Iris pigment epithelial cell (primary cell): ENCODE results near the gene HOXC10.

Experiments used
- DNase-seq: peaks from one replicate; pipeline ENCODE4 v3.0.0-alpha.2; 2011; ENCODE audit warnings: low read depth

The HOXC10 gene

DNA sequence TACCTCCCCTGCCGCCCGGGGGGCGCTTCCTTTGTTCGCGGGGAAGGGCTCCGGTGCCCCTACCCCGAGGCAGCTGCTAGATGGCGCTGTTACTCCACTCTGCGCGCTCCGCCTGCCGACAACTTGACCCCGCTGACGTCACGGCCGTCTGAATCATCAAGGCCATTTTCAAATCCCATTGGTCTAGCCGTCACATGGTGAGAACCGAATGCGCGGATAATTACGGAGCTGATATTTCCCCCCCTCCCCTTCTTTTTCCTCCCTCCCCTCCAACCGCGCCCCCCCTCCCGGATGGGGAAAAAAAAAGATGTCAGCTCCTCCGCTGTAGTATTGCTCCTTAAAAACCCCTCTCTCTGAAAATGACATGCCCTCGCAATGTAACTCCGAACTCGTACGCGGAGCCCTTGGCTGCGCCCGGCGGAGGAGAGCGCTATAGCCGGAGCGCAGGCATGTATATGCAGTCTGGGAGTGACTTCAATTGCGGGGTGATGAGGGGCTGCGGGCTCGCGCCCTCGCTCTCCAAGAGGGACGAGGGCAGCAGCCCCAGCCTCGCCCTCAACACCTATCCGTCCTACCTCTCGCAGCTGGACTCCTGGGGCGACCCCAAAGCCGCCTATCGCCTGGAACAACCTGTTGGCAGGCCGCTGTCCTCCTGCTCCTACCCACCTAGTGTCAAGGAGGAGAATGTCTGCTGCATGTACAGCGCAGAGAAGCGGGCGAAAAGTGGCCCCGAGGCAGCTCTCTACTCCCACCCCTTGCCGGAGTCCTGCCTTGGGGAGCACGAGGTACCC is at the start of gene HOXC10:
HOXC10 (plus strand) TSS at position 246 of the 791 bp plus-strand sequence; CDS start at position 360, 114 bp downstream.
- DNase-seq: peak; percentile 56

DNA sequence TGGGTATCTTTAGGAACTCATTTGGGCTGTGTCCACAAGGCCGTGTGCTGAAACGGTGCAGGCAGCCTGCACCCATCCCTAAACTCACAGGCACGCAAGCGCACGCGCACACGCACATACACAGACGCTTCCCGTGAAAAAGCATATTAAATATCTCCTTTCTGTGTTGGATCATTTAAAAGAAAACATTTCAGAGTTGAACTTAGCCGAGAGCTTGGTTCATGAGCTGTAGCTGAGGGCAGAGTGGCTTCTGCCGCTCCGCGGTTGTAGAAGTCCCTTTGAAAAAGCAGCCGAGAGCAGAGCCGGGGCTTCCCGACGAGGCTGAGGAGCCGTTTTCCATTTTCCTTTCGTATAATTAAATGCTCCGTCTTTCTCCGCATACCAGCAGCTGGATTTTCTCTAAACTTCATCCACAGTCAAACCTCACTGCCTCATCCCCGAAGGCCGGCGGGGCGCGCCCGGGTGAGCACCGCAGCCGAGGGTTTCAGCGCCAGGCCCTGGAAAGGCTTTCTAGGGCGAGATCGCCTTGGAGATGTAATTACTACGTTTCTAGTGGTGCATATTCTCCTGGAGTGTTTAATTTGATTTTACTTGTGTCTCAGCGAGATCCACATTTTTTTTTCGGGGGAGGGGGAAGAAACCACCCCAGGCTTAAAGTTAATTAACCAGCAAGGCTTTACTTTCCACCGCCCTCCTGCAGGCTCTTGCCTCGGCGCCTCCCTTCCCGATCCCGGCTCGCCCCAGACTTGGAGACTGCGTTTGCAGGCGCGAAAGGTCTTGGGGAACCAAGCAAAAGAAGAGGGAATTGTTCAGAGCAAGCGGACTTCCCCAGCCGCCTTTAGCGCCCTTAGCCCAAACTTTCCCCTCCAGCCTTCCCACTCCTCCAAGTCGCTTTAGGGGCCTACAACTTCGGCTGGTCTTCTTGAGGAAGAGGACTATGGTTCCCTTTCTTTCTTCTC is 49.3 kb upstream of the HOXC10 start:
- DNase-seq: no peak

DNA sequence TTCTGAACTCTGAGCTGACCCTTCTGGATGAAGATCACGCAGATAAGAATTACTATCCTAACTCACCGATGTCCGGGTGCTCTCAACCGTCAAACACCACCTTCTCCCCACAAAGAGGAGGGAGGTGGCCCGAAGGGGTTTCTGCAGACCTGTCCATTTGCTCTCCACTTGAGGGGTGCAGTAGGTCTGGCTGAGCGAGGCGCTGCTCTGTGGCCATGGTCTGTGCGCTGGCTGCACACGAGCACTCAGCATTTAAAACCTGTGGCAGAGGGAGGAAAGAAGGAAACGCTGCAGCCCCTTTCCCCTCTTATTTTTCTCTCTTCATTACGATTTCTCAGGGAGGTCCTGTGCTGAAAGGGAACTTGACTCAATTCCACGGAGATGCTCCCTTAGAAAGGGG is 47.8 kb upstream of the HOXC10 start:
- no peak for DNase-seq

DNA sequence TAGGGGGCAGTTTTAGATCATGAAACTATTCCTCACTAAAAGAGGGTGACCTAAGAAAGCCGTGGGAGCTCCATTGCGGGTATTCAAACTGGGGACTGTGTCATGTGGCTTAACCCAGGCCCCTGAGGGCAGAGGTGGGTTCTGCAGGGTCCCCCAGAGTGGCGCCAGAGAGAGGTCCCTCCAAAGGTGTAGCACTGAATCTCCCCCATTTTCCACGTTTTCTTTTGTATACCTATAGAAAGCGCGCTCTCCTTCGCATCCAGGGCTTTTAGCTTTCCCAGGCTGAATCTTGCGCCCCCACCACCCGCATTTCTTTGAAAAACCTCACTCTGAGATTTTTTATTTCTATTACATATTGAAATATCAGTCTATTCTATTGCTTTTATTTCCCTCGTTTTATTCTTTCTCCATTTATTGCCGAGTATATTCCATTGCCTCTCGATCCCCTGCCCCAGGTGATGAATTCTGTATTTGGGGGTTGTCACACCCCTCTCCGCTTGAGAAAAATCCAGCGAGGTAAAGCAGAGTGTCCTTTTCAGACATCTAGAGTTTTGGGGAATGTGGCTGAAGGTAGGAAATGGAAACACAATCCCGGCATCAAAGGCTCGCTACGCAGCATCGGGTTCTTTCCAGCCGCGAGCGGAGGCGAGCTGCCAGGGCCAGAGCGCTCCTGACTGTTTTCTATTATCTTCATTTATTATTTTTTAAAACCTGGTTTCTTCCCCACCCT is 47.2 kb upstream of the HOXC10 start:
- DNase-seq: no peak

DNA sequence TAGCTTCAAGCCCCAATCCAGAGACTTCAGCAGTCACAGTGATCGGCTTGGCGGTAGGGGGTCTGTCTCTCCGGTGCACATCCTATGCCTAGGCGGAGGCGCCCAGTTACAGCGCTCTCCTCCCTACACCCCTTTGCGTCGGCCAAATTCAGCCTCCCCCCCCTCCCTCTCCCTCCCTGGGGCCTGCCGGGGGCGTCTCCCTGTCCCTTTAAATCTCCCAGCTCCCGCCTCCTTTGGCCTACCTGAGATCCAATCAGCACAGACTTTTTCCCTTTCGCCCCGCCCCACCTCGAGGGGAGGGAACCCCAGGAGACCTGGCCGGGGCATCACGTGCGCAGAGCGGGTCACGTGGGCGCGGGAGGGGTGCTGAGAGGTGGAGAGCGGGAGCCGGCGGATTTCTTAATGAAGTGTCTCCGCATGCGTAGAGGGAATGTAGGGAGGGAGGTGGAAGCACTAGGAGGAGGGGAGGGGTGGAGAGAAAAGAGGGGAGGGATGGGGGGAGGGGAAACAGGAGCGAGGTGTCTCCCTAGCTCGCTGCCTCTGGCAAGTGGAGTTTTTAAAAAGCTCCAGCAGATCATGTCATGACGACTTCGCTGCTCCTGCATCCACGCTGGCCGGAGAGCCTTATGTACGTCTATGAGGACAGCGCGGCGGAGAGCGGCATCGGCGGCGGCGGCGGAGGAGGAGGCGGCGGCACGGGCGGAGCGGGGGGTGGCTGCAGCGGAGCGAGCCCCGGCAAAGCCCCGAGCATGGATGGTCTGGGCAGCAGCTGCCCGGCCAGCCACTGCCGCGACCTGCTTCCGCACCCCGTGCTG is 46.4 kb upstream of the HOXC10 start, which contains the start of gene HOXC13:
HOXC13 (plus strand) TSS at position 506 of the 815 bp plus-strand sequence; CDS start at position 582, 76 bp downstream.
- DNase-seq: no peak

DNA sequence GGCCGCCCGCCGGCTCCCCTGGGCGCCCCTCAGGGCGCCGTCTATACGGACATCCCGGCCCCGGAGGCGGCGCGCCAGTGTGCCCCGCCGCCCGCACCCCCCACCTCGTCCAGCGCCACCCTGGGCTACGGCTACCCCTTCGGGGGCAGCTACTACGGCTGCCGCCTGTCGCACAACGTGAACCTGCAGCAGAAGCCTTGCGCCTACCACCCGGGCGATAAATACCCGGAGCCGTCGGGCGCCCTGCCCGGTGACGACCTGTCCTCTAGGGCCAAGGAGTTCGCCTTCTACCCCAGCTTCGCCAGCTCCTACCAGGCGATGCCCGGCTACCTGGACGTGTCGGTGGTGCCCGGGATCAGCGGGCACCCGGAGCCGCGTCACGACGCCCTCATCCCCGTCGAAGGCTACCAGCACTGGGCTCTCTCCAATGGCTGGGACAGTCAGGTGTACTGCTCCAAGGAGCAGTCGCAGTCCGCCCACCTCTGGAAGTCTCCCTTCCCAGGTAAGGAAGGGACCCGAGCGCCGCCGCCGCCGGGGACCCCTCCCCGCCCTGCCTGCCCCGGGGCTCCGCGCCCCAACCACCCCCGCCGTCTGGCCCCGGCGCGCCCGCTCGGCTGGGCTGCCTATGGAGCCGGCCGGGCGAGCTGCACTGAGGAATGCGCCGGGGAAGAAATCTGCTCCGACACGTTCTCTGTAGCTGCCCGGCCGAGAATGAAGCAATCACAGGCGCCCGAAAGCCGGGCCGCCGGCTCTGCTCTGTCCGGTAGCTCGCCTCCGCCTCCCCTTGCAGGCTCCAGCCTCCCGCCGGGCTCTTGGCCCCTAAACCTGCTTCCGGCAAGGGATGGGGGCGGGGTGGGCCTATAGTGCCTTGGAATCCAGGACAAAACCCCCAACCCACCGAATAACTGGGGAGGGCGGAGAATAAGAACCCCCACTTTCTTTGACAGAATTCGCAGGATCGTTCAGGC is 45.5 kb upstream of the HOXC10 start:
- peak; percentile 47 for DNase-seq

DNA sequence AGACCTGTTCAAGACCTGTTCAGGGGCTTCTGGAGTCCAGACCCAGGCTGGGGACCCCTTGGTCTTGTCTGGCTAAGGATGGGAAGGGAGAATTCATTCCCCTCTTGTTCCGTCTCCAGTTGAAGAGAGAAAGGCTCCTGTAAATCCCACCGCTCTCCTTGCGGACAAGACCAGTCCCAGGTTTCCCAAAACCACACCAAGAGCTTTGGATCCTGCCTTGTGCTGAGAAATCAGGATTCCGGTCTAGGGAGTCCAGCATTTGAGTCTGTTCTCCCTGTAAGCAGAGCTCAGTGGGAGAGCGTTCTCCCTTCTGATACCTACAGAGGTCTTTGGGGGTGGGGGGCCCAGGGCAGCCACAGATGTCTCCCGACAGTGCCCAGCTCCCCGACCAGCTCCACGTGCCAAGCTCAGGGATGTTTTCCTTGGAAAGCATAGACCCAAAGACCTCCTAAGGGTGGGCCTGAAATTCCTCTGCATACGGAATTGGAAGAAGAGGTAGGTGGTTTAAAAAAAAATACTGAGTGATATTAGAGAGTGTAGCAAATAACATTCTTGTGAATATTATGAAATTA is 44.4 kb upstream of the HOXC10 start:
- no peak for DNase-seq

DNA sequence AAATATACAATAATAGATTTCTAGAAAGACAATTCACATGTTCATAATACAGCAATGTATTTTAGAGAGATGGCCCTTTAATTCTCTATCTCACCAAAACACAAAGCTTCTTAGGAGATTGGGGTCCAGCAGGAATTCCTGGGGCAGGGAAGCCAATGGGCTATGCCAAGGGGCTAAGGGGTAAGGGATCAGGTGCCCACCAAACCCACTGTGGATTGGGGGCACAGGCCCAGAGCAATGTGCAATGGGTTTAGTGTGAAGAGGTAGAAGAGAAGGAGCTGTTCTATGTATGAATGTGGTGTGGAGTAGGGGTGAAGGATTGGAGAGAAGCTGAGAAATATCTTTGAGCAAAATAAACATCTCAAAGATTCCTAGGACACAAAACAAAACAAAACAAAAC is 43.8 kb upstream of the HOXC10 start:
- no peak for DNase-seq

DNA sequence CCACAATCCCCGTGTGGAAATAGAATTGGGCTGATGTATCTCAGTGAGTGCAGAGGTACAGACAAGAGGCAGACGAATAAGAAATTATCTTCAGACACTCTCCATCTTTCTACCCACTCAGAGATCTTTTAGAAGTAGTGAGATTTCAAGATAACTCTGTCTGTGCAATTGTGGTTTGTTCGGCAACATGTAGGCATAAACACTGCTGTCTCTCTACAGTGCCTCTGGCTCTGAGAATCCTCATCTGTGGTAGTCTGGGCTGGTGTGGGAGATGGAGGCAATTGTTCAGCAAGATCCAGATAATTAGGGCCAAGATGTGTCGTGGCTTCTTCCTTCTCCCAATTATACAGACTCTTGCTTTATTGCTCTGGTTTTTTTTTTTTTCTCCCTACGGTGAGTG is 43.2 kb upstream of the HOXC10 start:
- DNase-seq: no peak

DNA sequence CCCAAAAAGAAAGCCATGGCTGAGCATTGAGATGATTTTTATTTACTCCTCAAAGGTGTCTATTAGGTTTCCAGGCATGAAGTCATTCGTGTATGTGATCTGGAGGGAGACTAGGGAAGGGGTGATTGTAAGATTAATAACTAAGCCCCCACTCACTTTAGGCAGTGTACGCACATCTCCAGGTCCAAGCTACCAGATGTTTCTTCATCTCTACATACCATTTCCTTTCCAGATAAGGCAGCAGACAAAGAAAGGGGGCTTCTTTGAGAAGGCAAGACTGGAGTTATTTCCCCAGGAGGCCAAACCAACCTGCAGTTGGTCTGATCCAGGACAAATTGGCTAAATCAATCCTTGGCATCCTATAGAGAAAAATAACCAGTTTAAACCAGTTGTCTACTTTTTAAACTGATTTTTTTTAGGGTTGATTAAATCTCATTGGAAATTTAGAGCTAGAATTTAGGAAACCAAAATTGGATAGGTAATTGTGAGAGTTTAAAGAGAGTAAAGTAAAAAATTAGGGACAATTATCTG is 42.4 kb upstream of the HOXC10 start:
- DNase-seq: no peak

DNA sequence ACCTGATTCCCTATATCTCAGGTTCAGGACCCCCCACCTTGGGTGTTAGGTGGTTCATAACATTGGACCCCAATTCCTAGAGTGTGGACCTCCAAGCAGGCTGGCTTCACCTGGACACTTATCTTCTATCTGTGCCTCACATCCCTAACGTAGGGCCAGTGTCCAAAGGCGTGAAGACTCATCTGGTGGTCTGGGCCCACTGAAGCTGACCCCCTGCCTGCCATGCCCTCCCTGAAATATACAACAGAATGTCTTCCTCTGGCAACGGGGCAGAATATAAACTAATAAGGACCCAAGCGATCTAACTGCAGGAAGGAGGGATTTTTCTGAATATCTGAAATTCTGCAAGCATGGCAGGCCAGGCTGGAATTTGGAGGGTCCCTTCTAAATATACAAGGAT is 40.7 kb upstream of the HOXC10 start:
- DNase-seq: no peak

DNA sequence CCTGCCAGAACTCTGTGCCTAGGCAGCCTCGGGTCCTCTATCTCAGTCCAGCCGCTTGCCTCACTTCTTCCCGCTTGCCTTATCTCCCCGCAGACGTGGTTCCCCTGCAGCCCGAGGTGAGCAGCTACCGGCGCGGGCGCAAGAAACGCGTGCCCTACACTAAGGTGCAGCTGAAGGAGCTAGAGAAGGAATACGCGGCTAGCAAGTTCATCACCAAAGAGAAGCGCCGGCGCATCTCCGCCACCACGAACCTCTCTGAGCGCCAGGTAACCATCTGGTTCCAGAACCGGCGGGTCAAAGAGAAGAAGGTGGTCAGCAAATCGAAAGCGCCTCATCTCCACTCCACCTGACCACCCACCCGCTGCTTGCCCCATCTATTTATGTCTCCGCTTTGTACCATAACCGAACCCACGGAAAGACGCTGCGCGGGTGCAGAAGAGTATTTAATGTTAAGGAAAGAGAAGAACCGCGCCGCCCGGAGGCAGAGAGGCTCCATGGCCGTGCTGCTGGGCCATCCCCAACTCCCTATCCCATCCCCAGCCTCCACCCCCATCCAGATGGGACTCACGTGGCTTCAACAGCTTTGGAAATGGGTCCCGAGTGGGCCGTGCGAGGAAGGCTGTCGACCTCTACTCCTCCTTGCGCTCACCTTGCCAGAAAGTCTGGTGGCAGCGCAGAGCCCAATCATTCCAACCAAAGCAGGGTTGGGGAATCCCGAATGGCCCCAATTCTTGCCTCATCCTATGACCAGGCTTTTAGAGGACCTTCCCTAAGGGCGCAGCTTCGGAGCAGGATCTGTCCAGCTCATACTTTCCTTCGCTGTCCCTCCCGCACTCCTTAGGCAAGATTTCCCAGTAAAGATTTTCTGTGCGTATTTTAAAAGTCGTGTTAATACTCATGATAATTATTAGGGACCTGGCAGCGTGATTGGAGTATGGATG is 39.8 kb upstream of the HOXC10 start:
- DNase-seq: no peak

DNA sequence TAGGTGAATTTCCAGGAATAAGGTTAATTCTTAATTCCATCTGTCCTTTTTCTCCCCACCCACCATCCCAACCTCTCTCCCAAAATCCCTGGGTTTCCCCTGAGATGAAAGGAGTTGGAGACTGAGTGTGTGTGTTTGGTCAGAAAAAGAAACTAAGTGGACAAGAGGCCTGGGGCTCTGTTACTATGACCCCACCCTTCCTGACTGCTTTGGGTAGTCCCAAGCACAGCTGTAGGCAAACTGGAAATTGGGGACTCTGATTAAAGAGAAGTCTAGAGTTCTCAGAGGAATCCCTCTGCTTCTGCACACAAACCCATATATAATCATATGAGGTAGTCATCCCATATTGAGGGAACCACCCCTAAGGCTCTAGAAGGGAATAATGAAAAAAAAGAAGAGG is 37.2 kb upstream of the HOXC10 start:
- no peak for DNase-seq

DNA sequence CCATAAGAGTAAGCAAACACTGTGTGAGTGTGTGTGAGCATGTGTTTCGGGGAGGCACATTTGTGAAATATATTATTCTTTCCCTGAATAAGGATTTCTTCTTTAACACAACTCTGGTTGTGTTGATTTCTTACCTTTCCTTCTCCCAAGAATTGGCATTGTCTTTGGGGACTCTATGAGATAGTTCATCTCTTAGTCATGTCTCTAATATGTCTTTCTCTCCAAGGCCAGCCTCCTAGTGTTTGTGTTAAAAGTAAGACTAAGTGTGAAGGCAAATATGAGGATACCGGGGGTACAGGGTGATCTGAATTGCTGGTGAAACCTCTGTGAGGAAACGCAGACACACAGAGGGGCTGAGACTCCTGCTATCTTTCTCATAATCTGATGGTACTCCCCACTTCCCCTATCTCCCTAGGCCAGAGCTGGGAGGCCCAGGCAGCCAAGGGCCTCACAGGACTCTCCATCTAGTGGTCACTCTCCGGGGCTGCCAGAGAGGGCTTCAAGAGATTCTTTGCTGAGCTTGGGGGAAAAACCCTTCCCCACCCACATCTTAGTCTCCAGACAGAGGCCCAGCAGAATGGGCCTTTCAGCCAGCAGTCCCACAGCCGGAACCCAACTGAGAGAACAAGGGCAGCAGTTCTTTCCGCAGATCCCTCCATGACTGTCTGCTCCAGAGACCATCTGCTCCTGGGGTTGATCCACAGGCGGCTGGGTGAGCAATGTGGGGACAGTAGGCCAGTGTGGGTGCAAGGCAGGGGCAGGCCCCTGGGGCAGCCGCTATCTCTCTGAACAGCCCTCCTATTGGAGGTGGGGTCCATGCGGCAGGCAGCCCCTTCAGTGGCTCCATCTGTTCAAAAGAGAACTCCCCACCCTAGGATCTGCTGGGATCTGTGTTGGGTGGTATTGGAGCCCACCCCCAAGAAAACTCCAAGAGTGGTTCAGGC is 36.0 kb upstream of the HOXC10 start:
- DNase-seq: no peak

DNA sequence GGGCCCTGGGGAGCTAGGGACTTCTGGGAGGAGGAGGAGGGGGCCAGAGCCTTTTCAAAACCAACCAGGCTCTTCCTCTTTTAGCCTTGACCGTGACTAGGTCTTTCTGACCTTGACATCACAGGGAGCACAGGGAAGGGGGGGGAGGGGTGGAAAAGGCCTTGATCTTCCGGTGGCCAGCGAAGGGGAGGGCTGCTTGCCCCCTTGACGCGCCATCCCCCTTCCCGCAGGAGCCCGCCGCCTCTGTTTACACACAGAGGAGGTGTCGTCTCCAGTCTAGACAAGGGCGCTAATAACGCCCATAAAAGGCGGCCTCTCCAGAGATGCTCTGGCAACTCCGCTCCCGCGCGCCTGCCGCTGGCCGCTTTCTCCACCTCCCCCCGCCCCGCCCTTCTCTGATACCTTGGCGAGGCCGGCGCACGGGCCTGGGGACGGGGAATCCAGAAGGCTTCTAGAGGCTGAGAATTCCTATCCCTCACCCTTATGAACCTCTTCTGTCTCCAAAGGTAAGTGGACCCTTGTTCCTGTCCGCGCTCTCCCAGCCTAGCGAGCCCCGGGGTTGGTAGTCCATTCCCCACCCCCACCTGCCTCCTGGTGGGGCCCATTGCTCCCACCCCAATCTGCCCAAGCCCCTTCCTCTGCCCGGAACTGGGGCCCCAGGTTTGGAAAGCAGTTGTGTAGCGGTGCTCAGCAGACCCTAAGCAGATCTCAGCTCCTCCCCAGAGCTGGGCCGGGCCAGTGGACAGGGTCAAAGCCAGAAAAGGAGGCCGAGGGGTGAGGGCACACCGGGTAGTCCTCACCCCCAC is 35.1 kb upstream of the HOXC10 start:
- DNase-seq: no peak

DNA sequence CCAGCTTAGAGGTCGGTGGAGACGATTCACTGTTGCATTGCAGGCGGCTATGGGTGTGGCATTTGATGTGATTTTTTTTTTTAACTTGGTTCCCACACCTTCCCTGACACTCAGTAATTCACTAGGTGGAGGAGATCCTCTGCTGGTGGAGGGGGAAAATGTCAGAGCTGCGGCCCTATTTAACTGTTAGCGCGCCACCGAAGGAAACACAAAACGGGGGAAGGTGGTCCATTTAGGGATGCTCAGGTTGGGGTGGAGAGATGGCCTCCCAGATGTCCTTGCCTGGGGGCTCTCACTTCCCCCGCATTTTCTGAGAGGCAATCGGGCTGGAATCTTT is 34.5 kb upstream of the HOXC10 start:
- no peak for DNase-seq
